ENCODE results near the gene GRAMD2B. TPM values are rescaled to one million over a fixed set of nuclear protein-coding genes. Genes with fewer than 3 reads are reported as not detected.

GRAMD2B gene
- total and polyA plus RNA-seq, 2 of the 13 experiments (the other 11 are each of a cell fraction or from before 2014, with no cell fraction given), result 8.1 to 10.6 TPM

DNA sequence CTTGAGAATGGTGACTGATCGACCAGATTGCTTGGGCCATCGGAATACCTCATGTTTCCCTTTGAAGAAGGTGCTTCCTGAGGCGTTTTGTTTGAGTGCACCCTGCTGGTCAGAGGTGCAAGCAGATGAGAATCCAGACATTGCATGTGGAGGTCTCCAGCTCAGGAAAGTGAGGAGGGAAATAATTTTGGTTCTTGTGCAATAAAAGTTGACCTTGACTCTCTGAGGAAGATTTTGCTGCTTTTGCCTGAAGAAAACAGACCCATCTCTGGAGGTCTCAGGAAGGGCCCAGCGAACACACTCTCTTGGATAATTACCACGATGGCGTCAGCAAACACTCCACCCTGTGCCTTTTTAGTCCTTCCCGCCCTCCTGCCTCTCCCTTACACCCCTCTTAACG, 69.7 kb downstream of the GRAMD2B start:
- BruUV-seq (replicated peaks), result no TSS peak
- no peak for TF ChIP-seq ZNF766 (CRISPR knock-in tag; IDR thresholded peaks at IDR 0.05; ENCODE audit: borderline replicate concordance)
- TF ChIP-seq, protein P1, sequence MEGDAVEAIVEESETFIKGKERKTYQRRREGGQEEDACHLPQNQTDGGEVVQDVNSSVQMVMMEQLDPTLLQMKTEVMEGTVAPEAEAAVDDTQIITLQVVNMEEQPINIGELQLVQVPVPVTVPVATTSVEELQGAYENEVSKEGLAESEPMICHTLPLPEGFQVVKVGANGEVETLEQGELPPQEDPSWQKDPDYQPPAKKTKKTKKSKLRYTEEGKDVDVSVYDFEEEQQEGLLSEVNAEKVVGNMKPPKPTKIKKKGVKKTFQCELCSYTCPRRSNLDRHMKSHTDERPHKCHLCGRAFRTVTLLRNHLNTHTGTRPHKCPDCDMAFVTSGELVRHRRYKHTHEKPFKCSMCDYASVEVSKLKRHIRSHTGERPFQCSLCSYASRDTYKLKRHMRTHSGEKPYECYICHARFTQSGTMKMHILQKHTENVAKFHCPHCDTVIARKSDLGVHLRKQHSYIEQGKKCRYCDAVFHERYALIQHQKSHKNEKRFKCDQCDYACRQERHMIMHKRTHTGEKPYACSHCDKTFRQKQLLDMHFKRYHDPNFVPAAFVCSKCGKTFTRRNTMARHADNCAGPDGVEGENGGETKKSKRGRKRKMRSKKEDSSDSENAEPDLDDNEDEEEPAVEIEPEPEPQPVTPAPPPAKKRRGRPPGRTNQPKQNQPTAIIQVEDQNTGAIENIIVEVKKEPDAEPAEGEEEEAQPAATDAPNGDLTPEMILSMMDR (CRISPR knock-in tag; IDR thresholded peaks at IDR 0.05), result peak; percentile 65
- TF ChIP-seq ZNF263 (CRISPR knock-in tag; IDR thresholded peaks at IDR 0.05), result no peak
- TF ChIP-seq SMC3 (IDR thresholded peaks at IDR 0.05; ENCODE audit: low read length), result peak; percentile 61
- TF ChIP-seq STAG1 (CRISPR knock-in tag; IDR thresholded peaks at IDR 0.05), result peak; percentile 80
- TF ChIP-seq TCF7 (IDR thresholded peaks at IDR 0.05; ENCODE audit: low read depth), result no peak
- TF ChIP-seq RAD21 (CRISPR knock-in tag; IDR thresholded peaks at IDR 0.05), result peak; percentile 53
- TF ChIP-seq NCOA2 (CRISPR knock-in tag; IDR thresholded peaks at IDR 0.05), result no peak
- 67% methylated on average over 8 of the region's 8 CpGs for WGBS (ENCODE audit: low lambda C conversion rate)
- DNase-seq (ENCODE audit: low spot score) (peak; percentile 35), ATAC-seq (peak; percentile 77), FAIRE-seq (peak; percentile 77)
- intact Hi-C loops (cut with micrococcal nuclease; ENCODE audit: unreplicated experiment), result loop anchor here (1.0 to 5.0 kb wide), 2 partner anchors 44 to 139 kb away; no protein-coding TSS in a partner anchor
- Histone ChIP-seq H3K9me3 (ENCODE audit: low read length) (no peaks in the 10 kb centered on the region), H3K9ac (ENCODE audit: insufficient read depth, low read depth, low read length) (no peak overlapping the region), H3K27ac (ENCODE audit: extremely low read length, insufficient read depth, low read length) (no peak overlapping the region), H2AFZ (ENCODE audit: low read length) (no peak overlapping the region), H3K4me1 (ENCODE audit: insufficient read depth, low read length) (no peaks in the 10 kb centered on the region), H3K27me3 (ENCODE audit: control insufficient read depth in 1 of 2, insufficient read depth in 2 of 2, low read length in 2 of 2) (no peaks in the 10 kb centered on the region), H3K4me3 (replicated peaks in 1 of 3; ENCODE audit: insufficient read depth in 1 of 3, low read depth in 2 of 3, low read length in 3 of 3) (no peak overlapping the region), H3K36me3 (replicated peaks in 1 of 2; ENCODE audit: control insufficient read depth in 1 of 2, insufficient read depth in 2 of 2, low read length in 2 of 2) (peaks cover 2 to 22% of the 10 kb centered on the region in 2 experiments; a peak in 2 of 5 replicates), H3K79me2 (ENCODE audit: insufficient read depth, low read length) (no peaks in the 10 kb centered on the region), H4K20me1 (ENCODE audit: insufficient read depth, low read length) (no peaks in the 10 kb centered on the region), H3K4me2 (ENCODE audit: low read depth, low read length) (no peak overlapping the region)
- in situ Hi-C loops (cut with HindIII; ENCODE audit: extremely low pct_ligation_motif_present, low pct_unique_long_range_greater_than_20kb), result loop anchor here (5.0 kb wide), 1 partner anchor 141 kb away; no protein-coding TSS in a partner anchor
- CTCF ChIA-PET (ENCODE audit: low intra/inter-chr PET ratio, low total read pairs), result interaction anchor here (2.3 kb wide), 1 partner anchor 139 kb away, joined by 9 read pairs; no protein-coding TSS in a partner anchor
- POLR2A ChIA-PET, result no interaction called here

Measured in HepG2 (cell line).